ENCODE measurements around the gene LYPD5. TPM values are rescaled to one million over a fixed set of nuclear protein-coding genes. Genes with fewer than 3 reads are reported as not detected.

LYPD5 gene
- total RNA-seq, 1 donor from 2014 or later, result not detected

- H3K27ac Mint-ChIP-seq, result no peak overlapping the region
- peaks cover 15% of the 10 kb centered on the region for H3K27me3 Mint-ChIP-seq (ENCODE audit: insufficient read depth)
- peaks cover 6% of the 10 kb centered on the region for H3K4me1 Mint-ChIP-seq (ENCODE audit: low read depth)
- no peak for DNase-seq (ENCODE audit: low spot score)
- intact Hi-C loops (cut with micrococcal nuclease), result no loop called here
- H3K4me3 Mint-ChIP-seq, result peak overlapping the region; percentile 72
- H3K9me3 Mint-ChIP-seq, result peaks cover 5% of the 10 kb centered on the region
- peaks cover 2% of the 10 kb centered on the region for H3K36me3 Mint-ChIP-seq (ENCODE audit: low read depth)
These were observed 4.2 kb downstream of the LYPD5 start for GRCh38 chr19:43798026-43798545.

GRCh38 chr19:43797556-43797955 is 4.7 kb downstream of the LYPD5 start:
- Mint-ChIP-seq H3K27ac (peak overlapping the region; percentile 31), H3K4me3 (peak overlapping the region; percentile 65), H3K36me3 (ENCODE audit: low read depth) (peaks cover 2% of the 10 kb centered on the region), H3K4me1 (ENCODE audit: low read depth) (peaks cover 6% of the 10 kb centered on the region), H3K27me3 (ENCODE audit: insufficient read depth) (peaks cover 10% of the 10 kb centered on the region), H3K9me3 (peaks cover 5% of the 10 kb centered on the region)
- no peak for DNase-seq (ENCODE audit: low spot score)
- intact Hi-C loops (cut with micrococcal nuclease), result no loop called here

- Mint-ChIP-seq H3K27ac (peak overlapping the region; percentile 31), H3K4me3 (peak overlapping the region; percentile 65), H3K4me1 (ENCODE audit: low read depth) (peaks cover 6% of the 10 kb centered on the region), H3K36me3 (ENCODE audit: low read depth) (peaks cover 2% of the 10 kb centered on the region), H3K9me3 (peaks cover 5% of the 10 kb centered on the region), H3K27me3 (ENCODE audit: insufficient read depth) (peaks cover 10% of the 10 kb centered on the region)
- intact Hi-C loops (cut with micrococcal nuclease), result no loop called here
- no peak for DNase-seq (ENCODE audit: low spot score)
These were observed 5.1 kb downstream of the LYPD5 start for GRCh38 chr19:43797118-43797517.

- no peak for DNase-seq (ENCODE audit: low spot score)
- no peaks in the 10 kb centered on the region for H3K36me3 Mint-ChIP-seq (ENCODE audit: low read depth)
- H3K27me3 Mint-ChIP-seq (ENCODE audit: insufficient read depth), result peaks cover 7% of the 10 kb centered on the region
- intact Hi-C loops (cut with micrococcal nuclease), result no loop called here
- H3K9me3 Mint-ChIP-seq, result peaks cover under 1% of the 10 kb centered on the region
- no peak overlapping the region for H3K4me3 Mint-ChIP-seq
- H3K4me1 Mint-ChIP-seq (ENCODE audit: low read depth), result no peaks in the 10 kb centered on the region
- H3K27ac Mint-ChIP-seq, result no peak overlapping the region
These were observed 11.7 kb downstream of the LYPD5 start for GRCh38 chr19:43790587-43790986.

- Mint-ChIP-seq H3K4me3 (no peak overlapping the region), H3K27me3 (ENCODE audit: insufficient read depth) (peaks cover 7% of the 10 kb centered on the region)
These were observed 13.2 kb downstream of the LYPD5 start for GRCh38 chr19:43789029-43789428.

GRCh38 chr19:43786665-43787064 is 15.6 kb downstream of the LYPD5 start:
- no peaks in the 10 kb centered on the region for H3K9me3 Mint-ChIP-seq
- H3K4me1 Mint-ChIP-seq (ENCODE audit: low read depth), result peaks cover 33% of the 10 kb centered on the region
- H3K4me3 Mint-ChIP-seq, result no peak overlapping the region
- DNase-seq (ENCODE audit: low spot score), result no peak
- H3K27ac Mint-ChIP-seq, result no peak overlapping the region
- intact Hi-C loops (cut with micrococcal nuclease), result no loop called here
- H3K36me3 Mint-ChIP-seq (ENCODE audit: low read depth), result peaks cover 2% of the 10 kb centered on the region
- H3K27me3 Mint-ChIP-seq (ENCODE audit: insufficient read depth), result peaks cover 5% of the 10 kb centered on the region

More at GRCh38 chr19:43789029-43789428, 13.2 kb downstream of the LYPD5 start:
- Mint-ChIP-seq H3K27ac (no peak overlapping the region), H3K4me1 (ENCODE audit: low read depth) (peaks cover 14% of the 10 kb centered on the region), H3K9me3 (no peaks in the 10 kb centered on the region), H3K36me3 (ENCODE audit: low read depth) (no peaks in the 10 kb centered on the region)
- no peak for DNase-seq (ENCODE audit: low spot score)
- intact Hi-C loops (cut with micrococcal nuclease), result no loop called here

- H3K4me1 Mint-ChIP-seq (ENCODE audit: low read depth), result peaks cover 41% of the 10 kb centered on the region
- H3K36me3 Mint-ChIP-seq (ENCODE audit: low read depth), result peaks cover 2% of the 10 kb centered on the region
- no peaks in the 10 kb centered on the region for H3K27me3 Mint-ChIP-seq (ENCODE audit: insufficient read depth)
- peak; percentile 51 for DNase-seq (ENCODE audit: low spot score)
- H3K4me3 Mint-ChIP-seq, result peak overlapping the region; percentile 66
- H3K9me3 Mint-ChIP-seq, result no peaks in the 10 kb centered on the region
- intact Hi-C loops (cut with micrococcal nuclease), result loop anchor here (1.0 kb wide), 4 partner anchors 24 to 166 kb away; partner anchors contain the start of gene ZNF428
- peak overlapping the region; percentile 92 for H3K27ac Mint-ChIP-seq
These were observed 17.1 kb downstream of the LYPD5 start for GRCh38 chr19:43784981-43785808.

GRCh38 chr19:43784241-43784980 is 17.8 kb downstream of the LYPD5 start:
- peak; percentile 30 for DNase-seq (ENCODE audit: low spot score)
- Mint-ChIP-seq H3K4me1 (ENCODE audit: low read depth) (peaks cover 46% of the 10 kb centered on the region), H3K36me3 (ENCODE audit: low read depth) (peaks cover 7% of the 10 kb centered on the region)

GRCh38 chr19:43783636-43784035 is 18.6 kb downstream of the LYPD5 start:
- Mint-ChIP-seq H3K27ac (peak overlapping the region; percentile 92), H3K4me1 (ENCODE audit: low read depth) (peaks cover 51% of the 10 kb centered on the region), H3K9me3 (no peaks in the 10 kb centered on the region), H3K27me3 (ENCODE audit: insufficient read depth) (no peaks in the 10 kb centered on the region), H3K4me3 (peak overlapping the region; percentile 28), H3K36me3 (ENCODE audit: low read depth) (peaks cover 10% of the 10 kb centered on the region)
- intact Hi-C loops (cut with micrococcal nuclease), result loop anchor here (1.0 kb wide), 1 partner anchor 164 kb away; the partner anchor contains the start of gene ZNF428
- no peak for DNase-seq (ENCODE audit: low spot score)

More at GRCh38 chr19:43784241-43784980, 17.8 kb downstream of the LYPD5 start:
- Mint-ChIP-seq H3K9me3 (no peaks in the 10 kb centered on the region), H3K27me3 (ENCODE audit: insufficient read depth) (no peaks in the 10 kb centered on the region), H3K4me3 (peak overlapping the region; percentile 28), H3K27ac (peak overlapping the region; percentile 92)
- intact Hi-C loops (cut with micrococcal nuclease), result loop anchor here (1.0 kb wide), 1 partner anchor 165 kb away; the partner anchor contains the start of gene ZNF428

- intact Hi-C loops (cut with micrococcal nuclease), result no loop called here
- Mint-ChIP-seq H3K9me3 (no peaks in the 10 kb centered on the region), H3K36me3 (ENCODE audit: low read depth) (peaks cover 13% of the 10 kb centered on the region), H3K27me3 (ENCODE audit: insufficient read depth) (no peaks in the 10 kb centered on the region), H3K4me1 (ENCODE audit: low read depth) (peaks cover 60% of the 10 kb centered on the region), H3K27ac (peak overlapping the region; percentile 92), H3K4me3 (peak overlapping the region; percentile 68)
- DNase-seq (ENCODE audit: low spot score), result no peak
These were observed 19.5 kb downstream of the LYPD5 start for GRCh38 chr19:43782689-43783231.

GRCh38 chr19:43782311-43782660 is 20.0 kb downstream of the LYPD5 start:
- Mint-ChIP-seq H3K9me3 (no peaks in the 10 kb centered on the region), H3K4me1 (ENCODE audit: low read depth) (peaks cover 65% of the 10 kb centered on the region), H3K27me3 (ENCODE audit: insufficient read depth) (no peaks in the 10 kb centered on the region), H3K36me3 (ENCODE audit: low read depth) (peaks cover 15% of the 10 kb centered on the region), H3K4me3 (peak overlapping the region; percentile 68), H3K27ac (peak overlapping the region; percentile 92)
- no peak for DNase-seq (ENCODE audit: low spot score)
- intact Hi-C loops (cut with micrococcal nuclease), result no loop called here

- H3K4me1 Mint-ChIP-seq (ENCODE audit: low read depth), result peaks cover 70% of the 10 kb centered on the region
- H3K4me3 Mint-ChIP-seq, result peak overlapping the region; percentile 85
- intact Hi-C loops (cut with micrococcal nuclease), result loop anchor here (1.0 kb wide), 4 partner anchors 16 to 113 kb away; partner anchors contain the start of gene SMG9
- peaks cover 19% of the 10 kb centered on the region for H3K36me3 Mint-ChIP-seq (ENCODE audit: low read depth)
- no peak for DNase-seq (ENCODE audit: low spot score)
- H3K27ac Mint-ChIP-seq, result peak overlapping the region; percentile 92
- no peaks in the 10 kb centered on the region for H3K27me3 Mint-ChIP-seq (ENCODE audit: insufficient read depth)
- no peaks in the 10 kb centered on the region for H3K9me3 Mint-ChIP-seq
These were observed 20.5 kb downstream of the LYPD5 start for GRCh38 chr19:43781630-43782310.

All from activated T-helper 1 cell treated with anti-CD3 and anti-CD28 coated beads, Interleukin-12 subunit alpha, Interleukin-12 subunit beta, Interleukin-2, Interleukin-4 antibody, amounts not matched to agents 30 ng/mL and 10 ng/mL and 1 ng/mL, durations not matched to agents 14 hours and 24 hours and 36 hours (primary cell).